Measurements from ENCODE around the gene ARL5A. TPM values are rescaled to one million over a fixed set of nuclear protein-coding genes. Genes with fewer than 3 reads are reported as not detected.

The ARL5A gene
- polyA plus RNA-seq, 4 donors, result 14.9 to 43.4 (median 29.8) TPM

DNA sequence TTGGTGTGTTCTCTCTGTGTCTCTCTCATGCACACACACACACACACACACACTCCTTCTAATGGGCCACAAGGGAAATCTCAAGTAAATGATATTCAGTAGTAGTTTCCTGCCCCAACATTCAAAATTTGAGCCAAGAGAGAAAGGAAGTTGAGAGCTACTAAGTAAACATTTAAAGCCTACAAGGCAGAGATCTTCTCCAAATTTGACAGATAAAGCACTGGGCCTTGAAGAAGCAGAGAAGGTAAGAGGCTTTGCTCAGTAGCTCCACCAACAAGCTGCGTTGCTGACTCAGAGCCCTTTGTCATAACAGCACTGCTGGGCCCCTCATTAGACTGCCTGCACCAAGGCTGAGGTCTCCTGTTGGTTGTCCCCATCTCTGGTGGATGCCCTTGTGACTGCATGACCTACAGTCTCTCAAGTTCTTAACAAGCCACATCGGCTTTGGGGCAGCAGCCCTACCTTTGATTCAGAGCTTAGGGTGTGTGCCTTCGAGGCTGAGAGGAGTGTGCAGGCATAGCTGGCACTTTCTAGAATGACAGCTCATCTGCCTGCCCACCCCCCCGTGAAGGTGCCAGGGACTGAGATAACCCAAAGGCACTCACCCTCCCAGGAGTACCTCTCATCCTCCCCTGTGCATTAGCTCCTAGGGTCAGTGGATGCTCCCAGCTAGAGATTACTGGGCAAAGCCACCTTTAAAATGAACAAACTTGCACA, 61.6 kb downstream of the ARL5A start:
- WGBS, 3 donors, result 69 to 82% (median 70%) methylated on average over 4 of the region's 4 CpGs
- no peak overlapping the region for H3K4me3 ChIP-seq (ENCODE audit: low read depth in 1 of 3, low read length in 3 of 3)
- H3K27ac ChIP-seq (ENCODE audit: low read depth in 1 of 3, low read length in 2 of 3), result no peak overlapping the region
- peaks cover 0 to 17% (median 0%) of the 10 kb centered on the region in 3 donors for H3K36me3 ChIP-seq (ENCODE audit: control insufficient read depth in 3 of 3, insufficient read depth in 2 of 3, low read depth in 1 of 3, low read length in 3 of 3)
- FAIRE-seq (no peak), DNase-seq (no peak)
- peaks cover 0 to 3% of the 10 kb centered on the region in 2 donors for H3K9me3 ChIP-seq (ENCODE audit: control insufficient read depth in 2 of 2, insufficient read depth in 1 of 2, low read depth in 1 of 2, low read length in 1 of 2)
- no peaks in the 10 kb centered on the region for H3K4me1 ChIP-seq (ENCODE audit: control insufficient read depth in 3 of 3, insufficient read depth in 2 of 3, low read depth in 1 of 3, low read length in 2 of 3)
- no peaks in the 10 kb centered on the region for H3K27me3 ChIP-seq (ENCODE audit: control insufficient read depth in 3 of 3, insufficient read depth in 3 of 3, low read length in 3 of 3)

DNA sequence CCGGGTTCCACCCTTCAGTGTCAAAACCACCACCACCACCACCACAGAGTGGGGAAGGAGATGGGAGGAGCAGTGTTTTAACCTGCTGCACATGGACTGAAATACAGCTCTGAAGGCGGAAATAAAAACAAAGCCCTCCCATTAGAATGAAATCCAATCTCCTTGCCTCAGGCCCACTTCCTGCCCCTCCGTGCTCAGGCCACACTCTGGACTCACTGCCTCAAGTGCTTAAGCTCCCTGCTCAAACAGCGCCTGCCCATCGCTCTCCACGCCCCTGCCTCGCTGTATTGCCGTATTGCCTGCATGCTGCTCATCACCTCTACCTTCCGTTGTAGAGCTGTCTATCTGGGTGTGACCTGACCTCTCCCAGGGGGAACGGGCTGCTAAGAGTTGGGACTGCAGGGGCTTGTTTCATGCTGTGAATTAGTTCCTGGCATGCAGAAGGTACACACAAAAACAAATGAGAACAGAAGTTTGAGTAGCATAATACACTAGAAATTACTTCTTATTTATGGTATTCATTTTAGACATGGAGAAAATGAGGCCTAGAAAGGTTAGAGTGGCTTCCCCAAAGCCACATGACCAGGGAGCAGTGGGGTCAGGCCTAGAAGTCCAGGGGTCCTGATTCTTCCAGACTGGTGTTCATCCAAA, 62.3 kb downstream of the ARL5A start:
- 82 to 92% (median 88%) methylated on average over 10 of the region's 10 CpGs for WGBS, 3 donors
- H3K36me3 ChIP-seq (ENCODE audit: control insufficient read depth in 3 of 3, insufficient read depth in 2 of 3, low read depth in 1 of 3, low read length in 3 of 3), result peaks cover 0 to 17% (median 0%) of the 10 kb centered on the region in 3 donors
- H3K27me3 ChIP-seq (ENCODE audit: control insufficient read depth in 3 of 3, insufficient read depth in 3 of 3, low read length in 3 of 3), result no peaks in the 10 kb centered on the region
- H3K9me3 ChIP-seq (ENCODE audit: control insufficient read depth in 2 of 2, insufficient read depth in 1 of 2, low read depth in 1 of 2, low read length in 1 of 2), result peaks cover 0 to 3% of the 10 kb centered on the region in 2 donors
- FAIRE-seq (no peak), DNase-seq (no peak)
- H3K4me3 ChIP-seq (ENCODE audit: low read depth in 1 of 3, low read length in 3 of 3), result no peak overlapping the region
- no peak overlapping the region for H3K27ac ChIP-seq (ENCODE audit: low read depth in 1 of 3, low read length in 2 of 3)
- no peaks in the 10 kb centered on the region for H3K4me1 ChIP-seq (ENCODE audit: control insufficient read depth in 3 of 3, insufficient read depth in 2 of 3, low read depth in 1 of 3, low read length in 2 of 3)

DNA sequence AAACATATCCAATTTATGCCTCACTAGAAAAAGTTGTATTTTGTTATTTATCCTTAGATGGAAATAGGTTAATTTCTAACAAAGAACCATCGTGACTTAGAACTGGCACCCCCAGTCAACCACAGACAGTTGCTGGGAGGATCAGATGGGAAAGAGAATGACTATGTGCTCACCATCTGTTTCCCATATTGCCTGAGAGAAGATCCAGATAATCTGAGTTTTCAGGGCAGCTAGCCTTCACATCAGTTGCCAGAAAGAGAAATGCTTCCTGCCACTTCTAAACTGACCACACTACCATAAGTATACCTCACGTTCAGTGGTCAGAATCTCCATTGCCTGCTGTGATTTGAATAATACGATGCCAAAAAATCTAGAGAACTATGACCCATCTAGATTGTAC, 65.5 kb downstream of the ARL5A start:
- 55 to 61% (median 57%) methylated on average over 3 of the region's 3 CpGs for WGBS, 3 donors
- FAIRE-seq (no peak), DNase-seq (no peak)
- Histone ChIP-seq H3K9me3 (ENCODE audit: control insufficient read depth in 2 of 2, insufficient read depth in 1 of 2, low read depth in 1 of 2, low read length in 1 of 2) (no peaks in the 10 kb centered on the region), H3K27me3 (ENCODE audit: control insufficient read depth in 3 of 3, insufficient read depth in 3 of 3, low read length in 3 of 3) (no peaks in the 10 kb centered on the region), H3K4me1 (ENCODE audit: control insufficient read depth in 3 of 3, insufficient read depth in 2 of 3, low read depth in 1 of 3, low read length in 2 of 3) (no peaks in the 10 kb centered on the region), H3K27ac (ENCODE audit: low read depth in 1 of 3, low read length in 2 of 3) (no peak overlapping the region), H3K36me3 (ENCODE audit: control insufficient read depth in 3 of 3, insufficient read depth in 2 of 3, low read depth in 1 of 3, low read length in 3 of 3) (peaks cover 0 to 14% (median 0%) of the 10 kb centered on the region in 3 donors), H3K4me3 (ENCODE audit: low read depth in 1 of 3, low read length in 3 of 3) (no peak overlapping the region)

DNA sequence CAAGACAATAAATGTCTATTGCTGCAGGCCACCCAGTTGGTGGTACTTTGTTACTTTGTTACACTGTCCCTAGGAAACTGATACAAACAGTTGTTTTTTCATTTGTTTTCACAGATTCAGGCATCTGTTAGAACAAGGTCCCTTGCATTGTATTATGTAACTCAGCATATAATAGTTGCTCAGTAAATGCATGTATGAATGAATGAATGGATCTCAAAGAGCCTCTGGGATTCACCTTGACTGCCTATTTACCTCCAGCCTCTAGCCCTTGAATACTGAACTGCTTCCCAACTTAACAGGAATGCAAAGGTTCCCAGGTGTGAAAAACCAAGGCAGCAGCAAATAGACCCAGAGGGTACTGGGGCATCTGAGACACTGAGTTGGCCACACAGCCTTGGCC, 66.5 kb downstream of the ARL5A start:
- Histone ChIP-seq H3K9me3 (ENCODE audit: control insufficient read depth in 2 of 2, insufficient read depth in 1 of 2, low read depth in 1 of 2, low read length in 1 of 2) (no peaks in the 10 kb centered on the region), H3K4me3 (ENCODE audit: low read depth in 1 of 3, low read length in 3 of 3) (no peak overlapping the region), H3K27ac (ENCODE audit: low read depth in 1 of 3, low read length in 2 of 3) (no peak overlapping the region), H3K36me3 (ENCODE audit: control insufficient read depth in 3 of 3, insufficient read depth in 2 of 3, low read depth in 1 of 3, low read length in 3 of 3) (peaks cover 0 to 10% (median 0%) of the 10 kb centered on the region in 3 donors), H3K4me1 (ENCODE audit: control insufficient read depth in 3 of 3, insufficient read depth in 2 of 3, low read depth in 1 of 3, low read length in 2 of 3) (no peaks in the 10 kb centered on the region), H3K27me3 (ENCODE audit: control insufficient read depth in 3 of 3, insufficient read depth in 3 of 3, low read length in 3 of 3) (no peaks in the 10 kb centered on the region)
- DNase-seq (no peak), FAIRE-seq (no peak)

DNA sequence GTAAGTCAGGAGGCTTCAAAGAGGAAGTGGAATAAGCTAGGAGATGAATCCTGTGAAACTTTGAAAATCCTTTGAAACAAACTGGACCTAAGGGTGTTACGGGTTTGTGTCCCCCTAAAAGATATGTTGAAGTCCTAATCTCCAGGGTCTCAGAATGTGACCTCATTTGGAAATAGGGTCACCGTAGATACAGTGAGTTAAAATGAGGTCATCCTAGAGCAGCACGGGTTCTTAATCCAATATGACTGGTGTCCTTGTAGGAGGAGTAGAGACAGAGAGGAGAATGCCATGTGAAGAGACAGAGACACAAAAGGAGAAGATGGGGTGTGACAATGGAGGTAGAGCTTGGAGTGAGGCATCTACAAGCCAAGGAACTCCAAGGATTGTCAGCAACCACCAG, 67.0 kb downstream of the ARL5A start:
- H3K36me3 ChIP-seq (ENCODE audit: control insufficient read depth in 3 of 3, insufficient read depth in 2 of 3, low read depth in 1 of 3, low read length in 3 of 3), result peaks cover 0 to 7% (median 0%) of the 10 kb centered on the region in 3 donors
- no peak overlapping the region for H3K27ac ChIP-seq (ENCODE audit: low read depth in 1 of 3, low read length in 2 of 3)
- H3K27me3 ChIP-seq (ENCODE audit: control insufficient read depth in 3 of 3, insufficient read depth in 3 of 3, low read length in 3 of 3), result no peaks in the 10 kb centered on the region
- FAIRE-seq (no peak), DNase-seq (no peak)
- H3K4me3 ChIP-seq (ENCODE audit: low read depth in 1 of 3, low read length in 3 of 3), result no peak overlapping the region
- H3K9me3 ChIP-seq (ENCODE audit: control insufficient read depth in 2 of 2, insufficient read depth in 1 of 2, low read depth in 1 of 2, low read length in 1 of 2), result no peaks in the 10 kb centered on the region
- H3K4me1 ChIP-seq (ENCODE audit: control insufficient read depth in 3 of 3, insufficient read depth in 2 of 3, low read depth in 1 of 3, low read length in 2 of 3), result no peaks in the 10 kb centered on the region
- 86 to 92% (median 87%) methylated on average over 3 of the region's 3 CpGs for WGBS, 3 donors

DNA sequence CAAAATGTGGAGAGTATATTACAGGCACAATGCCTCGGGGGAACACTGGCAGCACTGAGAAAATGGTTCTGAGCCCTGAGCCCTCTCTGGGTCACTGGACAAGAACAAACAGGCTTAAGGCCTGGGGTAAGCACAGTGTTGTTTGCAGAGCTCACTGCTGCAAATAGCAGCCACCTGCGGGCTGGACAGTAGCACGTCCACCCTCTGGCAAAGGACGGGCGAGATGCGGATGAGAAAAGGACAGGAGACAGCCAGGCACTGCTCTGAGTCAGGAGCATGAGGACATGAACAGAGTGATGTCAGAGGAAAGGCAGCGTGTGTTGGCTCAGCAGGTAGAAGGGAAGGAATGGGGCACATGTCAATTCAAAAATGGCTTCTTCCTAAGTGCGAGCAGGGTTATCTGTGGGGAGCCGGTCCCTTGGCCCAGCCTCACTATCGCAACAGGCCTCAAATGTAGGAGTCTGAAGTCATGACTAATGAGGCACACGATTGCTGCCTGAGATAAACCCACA, 68.0 kb downstream of the ARL5A start:
- no peaks in the 10 kb centered on the region for H3K4me1 ChIP-seq (ENCODE audit: control insufficient read depth in 3 of 3, insufficient read depth in 2 of 3, low read depth in 1 of 3, low read length in 2 of 3)
- 91 to 96% (median 92%) methylated on average over 11 of the region's 11 CpGs for WGBS, 3 donors
- peaks cover 0 to 5% (median 0%) of the 10 kb centered on the region in 3 donors for H3K36me3 ChIP-seq (ENCODE audit: control insufficient read depth in 3 of 3, insufficient read depth in 2 of 3, low read depth in 1 of 3, low read length in 3 of 3)
- no peak overlapping the region for H3K27ac ChIP-seq (ENCODE audit: low read depth in 1 of 3, low read length in 2 of 3)
- FAIRE-seq (no peak), DNase-seq (no peak)
- H3K4me3 ChIP-seq (ENCODE audit: low read depth in 1 of 3, low read length in 3 of 3), result no peak overlapping the region
- H3K9me3 ChIP-seq (ENCODE audit: control insufficient read depth in 2 of 2, insufficient read depth in 1 of 2, low read depth in 1 of 2, low read length in 1 of 2), result no peaks in the 10 kb centered on the region
- no peaks in the 10 kb centered on the region for H3K27me3 ChIP-seq (ENCODE audit: control insufficient read depth in 3 of 3, insufficient read depth in 3 of 3, low read length in 3 of 3)

DNA sequence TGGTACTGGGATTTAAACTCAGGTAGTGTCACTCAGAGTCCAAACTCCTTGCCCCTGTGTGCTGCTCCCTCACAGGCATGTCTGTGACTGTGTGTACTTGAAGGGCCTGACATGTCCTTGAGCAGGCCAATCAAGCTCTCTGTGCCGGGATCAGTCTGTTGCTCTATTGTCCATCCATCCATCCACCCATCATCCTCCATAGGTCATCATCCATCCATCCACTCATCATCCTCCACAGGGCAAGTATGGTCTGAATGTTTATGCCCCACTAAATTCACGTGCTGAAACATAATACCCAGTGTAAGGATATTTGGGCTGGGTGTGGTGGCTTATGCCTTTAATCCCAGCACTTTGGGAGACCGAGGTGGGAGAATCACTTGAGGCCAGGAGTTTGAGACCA, 69.5 kb downstream of the ARL5A start:
- Histone ChIP-seq H3K9me3 (ENCODE audit: control insufficient read depth in 2 of 2, insufficient read depth in 1 of 2, low read depth in 1 of 2, low read length in 1 of 2) (no peaks in the 10 kb centered on the region), H3K4me3 (ENCODE audit: low read depth in 1 of 3, low read length in 3 of 3) (no peak overlapping the region), H3K36me3 (ENCODE audit: control insufficient read depth in 3 of 3, insufficient read depth in 2 of 3, low read depth in 1 of 3, low read length in 3 of 3) (peaks cover 0 to 3% (median 0%) of the 10 kb centered on the region in 3 donors), H3K27me3 (ENCODE audit: control insufficient read depth in 3 of 3, insufficient read depth in 3 of 3, low read length in 3 of 3) (no peaks in the 10 kb centered on the region), H3K27ac (ENCODE audit: low read depth in 1 of 3, low read length in 2 of 3) (no peak overlapping the region), H3K4me1 (ENCODE audit: control insufficient read depth in 3 of 3, insufficient read depth in 2 of 3, low read depth in 1 of 3, low read length in 2 of 3) (no peaks in the 10 kb centered on the region)
- DNase-seq (no peak), FAIRE-seq (no peak)
- 84 to 89% (median 86%) methylated on average over 3 of the region's 3 CpGs for WGBS, 3 donors

DNA sequence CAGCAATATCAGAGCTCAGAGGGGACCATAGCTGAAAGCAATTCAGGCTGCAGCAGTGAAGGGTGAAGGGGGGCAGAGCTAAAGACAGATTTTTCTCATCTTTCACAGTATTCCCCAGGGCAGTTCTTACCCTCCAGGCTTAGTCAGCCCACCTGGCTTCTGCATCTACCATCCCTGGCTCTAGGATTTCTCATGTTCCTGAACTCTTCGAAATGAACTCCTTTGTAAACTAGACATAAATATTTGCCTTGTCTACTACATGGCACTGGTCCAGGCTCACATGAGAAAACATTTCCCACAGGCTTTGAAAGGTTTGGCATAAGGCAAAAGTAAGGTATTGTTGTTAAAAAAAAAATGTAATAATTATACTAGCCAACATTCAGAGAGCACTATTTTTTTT, 70.4 kb downstream of the ARL5A start:
- Histone ChIP-seq H3K4me3 (ENCODE audit: low read depth in 1 of 3, low read length in 3 of 3) (no peak overlapping the region), H3K36me3 (ENCODE audit: control insufficient read depth in 3 of 3, insufficient read depth in 2 of 3, low read depth in 1 of 3, low read length in 3 of 3) (peaks cover 0 to 2% (median 0%) of the 10 kb centered on the region in 3 donors), H3K27me3 (ENCODE audit: control insufficient read depth in 3 of 3, insufficient read depth in 3 of 3, low read length in 3 of 3) (no peaks in the 10 kb centered on the region), H3K27ac (ENCODE audit: low read depth in 1 of 3, low read length in 2 of 3) (no peak overlapping the region), H3K9me3 (ENCODE audit: control insufficient read depth in 2 of 2, insufficient read depth in 1 of 2, low read depth in 1 of 2, low read length in 1 of 2) (no peaks in the 10 kb centered on the region), H3K4me1 (ENCODE audit: control insufficient read depth in 3 of 3, insufficient read depth in 2 of 3, low read depth in 1 of 3, low read length in 2 of 3) (no peaks in the 10 kb centered on the region)
- no peak for FAIRE-seq
- no peak for DNase-seq
- 25 to 42% (median 40%) methylated on average over 1 of the region's 1 CpG for WGBS, 3 donors
